CD4-positive, alpha-beta T cell treated with Interleukin-6 for 4 hours (primary cell): Measurements from ENCODE around the gene PRSS8.
A peak's percentile ranks its signal among the peaks of the same experiment; 100 is the strongest.
"Not testable (repeated sequence)": the region's sequence is repeated elsewhere in the genome, so short reads cannot be mapped to it uniquely, and the experiment has no call there.

ENCODE experiments used
- DNase-seq: peaks from one replicate; pipeline ENCODE4 v3.0.0-alpha.2; 2020; ENCODE audit warnings: mixed read lengths

The PRSS8 gene

DNA sequence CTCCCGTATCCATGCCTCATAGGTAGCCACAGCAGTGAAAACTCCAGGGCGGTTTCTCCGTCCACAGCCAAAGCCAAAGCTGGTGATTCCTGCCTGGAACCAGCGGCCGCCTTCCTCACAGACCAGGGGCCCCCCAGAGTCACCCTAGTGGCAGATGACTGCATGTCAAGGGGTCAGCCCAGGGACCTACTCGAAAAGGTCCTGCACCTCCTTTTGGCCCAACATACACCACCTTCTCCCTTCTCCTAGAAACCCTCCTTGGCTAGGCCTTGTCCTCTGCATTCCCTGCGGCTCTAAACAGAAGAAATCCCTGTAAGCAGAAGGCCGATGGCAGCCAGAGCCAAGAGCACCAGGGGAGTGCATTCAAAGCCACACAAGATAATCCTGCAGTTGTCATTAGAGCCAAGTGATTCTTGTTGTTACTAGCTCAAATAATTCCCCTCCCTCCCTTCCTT, 8.2 kb upstream of the PRSS8 start:
- no peak for DNase-seq

DNA sequence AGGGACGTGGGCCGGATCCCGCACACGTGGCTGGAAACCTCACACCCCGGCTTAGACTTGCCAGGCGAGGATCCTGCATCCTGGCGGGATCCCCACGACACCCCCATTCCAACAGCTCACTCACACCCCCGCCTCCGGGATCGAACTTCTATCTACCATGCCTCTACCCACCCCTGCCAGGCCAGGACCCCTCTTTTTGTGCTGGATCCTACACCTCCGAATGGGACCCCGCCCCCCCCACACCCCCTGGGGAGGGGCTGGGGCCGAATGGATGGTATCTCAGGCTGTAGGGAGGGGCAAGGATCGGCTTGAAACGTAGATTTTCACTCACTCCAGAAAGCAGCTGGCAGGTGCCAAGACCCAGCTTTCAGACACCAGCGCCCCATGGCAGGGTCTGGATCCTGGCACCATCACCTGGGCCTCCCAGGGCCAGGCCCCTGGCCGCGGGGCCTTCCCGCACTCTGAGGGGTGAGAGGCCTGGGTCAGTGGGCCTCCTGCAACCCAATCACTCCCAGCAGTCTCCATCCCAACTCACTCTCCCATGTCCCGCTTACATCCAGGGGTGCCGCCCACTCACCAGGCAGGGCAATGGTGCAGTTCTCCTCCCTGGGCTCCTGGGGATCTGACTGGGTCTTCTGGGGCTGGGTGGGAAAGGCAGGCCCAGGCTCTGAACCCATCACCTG, 7.6 kb upstream of the PRSS8 start:
- DNase-seq, result no peak

DNA sequence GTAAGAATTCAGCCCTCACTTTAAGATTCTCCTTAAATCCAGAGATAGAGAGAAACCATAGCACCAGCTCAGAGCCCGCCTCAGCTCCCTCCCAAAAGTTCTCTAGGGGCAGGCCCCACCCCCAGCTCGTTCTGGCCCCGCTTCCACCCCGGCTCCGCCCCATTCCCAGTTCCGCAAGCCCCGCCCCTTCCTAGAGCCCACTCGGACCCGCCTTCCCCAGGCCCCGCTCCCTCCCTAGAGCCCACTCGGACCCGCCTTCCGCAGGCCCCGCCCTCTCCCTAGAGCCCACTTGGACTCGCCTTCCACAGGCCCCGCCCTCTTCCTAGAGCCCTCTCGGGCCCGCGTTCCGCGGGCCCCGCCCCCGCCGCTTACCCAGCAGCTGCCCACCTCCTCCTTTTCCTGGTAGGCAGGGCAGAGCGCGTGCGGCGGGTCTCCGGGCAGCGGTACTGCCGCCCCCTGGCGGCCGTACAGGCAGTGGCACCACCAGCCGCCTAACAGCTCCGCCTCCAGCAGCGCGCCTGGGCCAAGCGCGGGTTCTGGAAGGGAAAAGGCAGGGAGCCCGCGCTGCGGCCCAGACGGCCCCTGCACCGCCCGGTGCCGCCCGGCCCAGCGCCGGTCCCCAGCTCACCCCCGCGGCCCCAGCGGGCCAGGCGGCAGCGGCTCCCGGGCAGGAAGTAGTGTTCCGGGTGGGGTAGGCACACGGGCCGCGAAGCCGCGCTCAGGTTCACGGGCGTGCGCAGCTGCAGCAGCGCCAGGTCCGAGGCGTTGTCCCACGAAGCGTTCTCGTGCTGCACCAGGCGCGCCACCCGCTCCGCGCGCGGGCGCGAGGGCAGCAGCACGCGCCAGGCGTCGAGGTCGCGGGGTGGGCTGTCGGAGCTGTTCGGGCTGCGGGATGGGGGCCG, 6.8 kb upstream of the PRSS8 start:
- DNase-seq, result peak; percentile 100

DNA sequence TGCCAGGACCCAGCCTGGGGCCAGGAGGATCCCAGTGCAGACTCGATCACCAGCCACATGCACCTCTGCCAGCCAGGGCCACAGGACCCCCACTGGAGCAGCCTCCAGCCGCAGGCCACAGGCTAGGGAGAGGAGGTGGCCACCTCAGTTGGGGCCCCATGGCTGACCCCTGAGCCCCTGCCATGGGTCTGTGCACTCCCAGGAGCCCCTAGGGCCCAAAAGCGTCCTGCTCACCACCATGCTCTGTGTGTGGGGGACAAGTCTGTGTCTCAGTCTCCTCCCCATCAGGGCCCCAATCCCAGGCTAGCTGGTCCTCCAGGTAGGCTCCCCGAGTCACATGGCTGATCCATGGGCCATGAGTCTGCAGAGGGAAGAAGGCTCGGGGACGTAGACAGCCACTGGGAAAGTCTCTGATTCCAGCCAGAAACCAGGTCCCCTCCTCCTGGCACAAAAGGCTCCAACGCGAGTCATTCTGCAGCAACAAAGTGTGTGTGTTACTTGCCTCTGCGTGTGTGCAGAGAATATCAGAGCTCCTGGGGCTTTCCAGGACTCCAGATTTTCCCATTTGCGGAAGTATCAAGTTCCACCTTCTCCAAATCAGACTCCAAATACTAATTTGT, 6.1 kb upstream of the PRSS8 start:
- DNase-seq, result no peak

DNA sequence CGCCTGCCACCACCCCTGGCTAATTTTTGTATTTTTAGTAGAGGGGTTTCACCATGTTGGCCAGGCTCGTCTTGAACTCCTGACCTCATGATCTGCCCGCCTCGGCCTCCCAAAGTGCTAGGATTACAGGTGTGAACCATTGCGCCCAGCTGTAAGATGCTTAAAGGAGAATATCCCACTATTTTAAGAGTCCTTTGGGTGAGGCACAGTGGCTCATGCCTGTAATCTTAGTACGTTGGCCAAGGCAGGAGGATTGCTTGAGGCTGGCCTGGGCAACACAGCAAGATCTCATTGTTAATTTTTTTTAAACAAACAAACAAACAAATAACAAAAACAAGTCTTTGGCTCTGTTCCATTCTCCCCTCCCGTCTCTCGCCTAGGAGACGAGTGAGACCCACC, 5.5 kb upstream of the PRSS8 start:
- DNase-seq, result not testable (repeated sequence)

DNA sequence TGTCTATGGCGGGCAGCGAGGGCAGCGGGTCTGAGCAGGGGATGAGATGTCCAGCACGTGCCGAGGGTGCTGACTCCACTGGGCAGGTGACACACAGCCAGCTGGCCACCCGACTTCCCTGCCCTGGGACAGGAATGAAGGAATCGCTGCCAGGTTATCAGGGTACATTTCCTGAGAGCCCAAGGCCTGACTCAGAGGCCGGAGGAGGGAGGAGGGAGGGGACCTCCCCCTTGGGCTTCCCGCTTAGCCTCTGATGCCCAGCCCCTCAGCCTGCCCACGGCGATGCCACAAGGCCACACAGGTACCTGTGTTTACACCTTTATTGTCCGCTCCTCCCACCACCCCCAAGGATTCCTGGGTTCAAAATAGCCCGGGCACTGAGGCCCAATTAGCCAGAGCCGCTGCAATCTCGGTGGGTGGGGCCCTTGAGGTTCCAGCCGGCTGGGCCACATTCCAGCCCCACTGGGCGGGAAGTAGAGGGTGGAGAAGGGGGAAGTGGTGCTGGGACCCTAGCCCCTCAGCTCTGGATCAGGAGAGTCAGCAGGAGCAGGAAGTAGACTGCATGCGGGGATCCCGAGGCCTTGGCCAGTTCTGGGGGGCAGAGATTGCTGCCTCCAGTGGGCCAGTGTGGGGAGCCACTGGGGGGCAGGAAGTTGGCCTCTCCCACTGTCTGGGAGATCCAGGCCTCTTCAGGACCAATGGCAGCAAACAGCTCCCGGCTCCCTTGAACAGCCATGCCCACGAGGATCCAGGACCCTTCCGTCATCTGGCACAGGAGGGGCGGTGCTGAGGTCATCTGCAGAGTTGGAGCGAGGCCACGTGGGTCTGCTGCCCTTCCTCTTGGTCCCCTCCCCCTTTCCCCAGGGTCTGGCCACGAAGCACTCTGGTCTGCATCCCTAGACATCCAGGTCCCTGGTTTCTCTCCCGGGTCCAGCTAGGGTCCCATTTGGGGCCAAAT, 3.4 kb upstream of the PRSS8 start:
- DNase-seq, result no peak

DNA sequence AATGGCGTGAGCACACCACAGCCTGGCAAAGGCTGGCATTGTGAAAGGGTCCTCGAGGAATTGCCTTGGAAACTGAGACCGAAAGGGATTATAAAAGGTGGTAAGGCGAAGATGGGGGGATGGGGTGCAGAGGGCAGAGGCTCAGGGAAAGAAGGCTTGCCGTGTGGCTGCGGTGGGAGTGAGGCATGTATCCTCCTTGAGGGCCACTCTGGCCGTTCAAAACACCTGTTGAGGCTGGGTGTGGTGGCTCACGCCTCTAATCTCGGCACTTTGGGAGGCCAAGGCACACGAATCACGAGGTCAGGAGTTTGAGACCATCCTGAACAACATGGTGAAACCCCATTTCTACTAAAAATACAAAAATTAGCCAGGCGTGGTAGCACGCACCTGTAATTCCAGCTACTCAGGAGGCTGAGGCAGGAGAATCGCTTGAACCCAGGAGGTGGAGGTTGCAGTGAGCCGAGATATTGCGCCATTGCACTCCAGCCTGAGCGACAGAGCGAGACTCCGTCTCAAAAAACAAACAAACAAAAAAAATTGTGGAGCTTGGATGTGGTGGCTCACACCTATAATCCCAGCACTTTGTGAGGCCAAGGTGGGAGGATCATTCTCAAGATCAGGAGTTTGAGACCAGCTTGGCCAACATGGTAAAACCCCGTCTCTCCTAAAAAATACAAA, 1.4 kb upstream of the PRSS8 start:
- not testable (repeated sequence) for DNase-seq

DNA sequence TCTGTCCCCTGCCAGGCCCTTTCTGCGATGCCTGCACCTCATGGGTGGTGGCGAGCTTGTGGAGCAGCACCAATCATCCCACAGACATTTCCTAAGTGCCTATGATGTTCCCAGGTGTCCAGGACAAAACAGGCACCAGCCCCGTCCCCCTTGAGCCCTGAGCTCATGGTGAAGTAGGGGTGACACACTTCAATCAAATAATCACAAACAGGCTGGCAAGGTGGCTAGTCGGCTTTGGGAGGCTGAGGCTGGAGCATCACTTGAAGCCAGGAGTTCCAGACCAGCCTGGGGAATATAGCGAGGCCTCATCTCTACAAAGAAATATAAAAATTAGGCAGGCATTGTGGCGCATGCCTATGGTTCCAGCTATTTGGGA, 748 bp upstream of the PRSS8 start:
- no peak for DNase-seq

DNA sequence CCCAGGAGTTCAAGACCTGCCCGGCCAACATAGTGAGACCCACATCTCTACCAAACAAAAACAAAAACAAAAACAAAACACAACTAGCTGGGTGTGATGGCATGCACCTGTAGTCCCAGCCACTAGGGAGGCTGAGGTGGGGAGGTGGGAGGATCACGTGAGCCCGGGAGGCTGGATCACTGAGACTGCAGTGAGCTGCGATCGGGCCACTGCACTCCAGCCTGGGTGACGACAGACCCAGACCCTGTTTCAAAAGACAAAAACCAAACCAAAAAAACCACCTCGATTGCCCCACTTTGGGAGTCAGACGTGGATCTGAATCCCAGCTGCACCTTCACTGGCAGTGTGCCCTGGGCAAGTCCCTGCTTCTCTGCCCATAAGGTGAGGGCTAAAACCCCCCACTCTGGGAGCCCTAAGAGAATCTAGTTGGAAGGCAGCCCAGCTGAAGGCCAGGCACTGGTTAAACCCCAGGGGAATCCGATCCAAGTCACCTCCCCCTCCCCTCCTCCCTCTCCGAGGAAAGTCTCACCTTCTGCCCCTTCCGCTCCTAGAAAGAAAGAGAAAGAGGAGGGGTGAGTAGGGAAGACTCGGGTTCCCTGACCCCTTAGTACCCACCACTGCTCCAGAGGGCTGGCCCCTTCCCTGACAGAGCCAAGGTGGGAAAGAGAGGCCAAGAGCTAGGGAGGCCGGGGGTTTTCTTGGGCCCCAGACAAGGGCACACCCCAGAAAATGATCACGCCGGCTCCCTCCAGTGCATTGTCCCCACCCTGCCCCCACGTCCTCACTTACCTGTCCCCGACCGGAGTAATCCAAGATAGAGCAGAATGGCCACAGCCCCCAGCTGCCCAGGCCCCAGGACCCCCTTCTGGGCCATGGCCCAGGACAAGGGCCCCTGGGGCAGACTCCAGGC, 647 bp downstream of the PRSS8 start:
- DNase-seq, result no peak

DNA sequence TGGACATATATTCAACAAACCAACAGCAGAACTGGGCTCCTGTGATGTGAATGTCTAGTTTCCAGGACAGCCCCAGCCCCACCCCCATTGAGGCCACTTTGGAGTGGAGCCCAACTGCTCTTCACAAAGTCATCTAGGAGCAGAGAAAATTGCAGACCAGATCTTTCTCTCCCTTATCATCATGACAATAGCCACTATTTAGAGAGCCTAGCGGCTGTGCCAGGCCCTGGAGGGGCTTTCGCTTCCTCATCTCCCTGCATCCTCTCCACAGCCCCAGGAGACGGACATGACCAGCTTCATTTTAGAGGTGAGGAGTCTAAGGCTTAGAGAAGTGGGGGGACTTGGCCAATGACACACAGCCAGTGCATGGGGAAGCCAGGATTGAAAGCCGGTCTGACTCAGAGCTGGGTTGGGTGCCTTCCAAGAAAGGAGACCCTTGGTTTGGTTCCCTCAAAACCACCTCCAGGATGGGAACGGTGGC, 1.4 kb downstream of the PRSS8 start:
- DNase-seq, result no peak

DNA sequence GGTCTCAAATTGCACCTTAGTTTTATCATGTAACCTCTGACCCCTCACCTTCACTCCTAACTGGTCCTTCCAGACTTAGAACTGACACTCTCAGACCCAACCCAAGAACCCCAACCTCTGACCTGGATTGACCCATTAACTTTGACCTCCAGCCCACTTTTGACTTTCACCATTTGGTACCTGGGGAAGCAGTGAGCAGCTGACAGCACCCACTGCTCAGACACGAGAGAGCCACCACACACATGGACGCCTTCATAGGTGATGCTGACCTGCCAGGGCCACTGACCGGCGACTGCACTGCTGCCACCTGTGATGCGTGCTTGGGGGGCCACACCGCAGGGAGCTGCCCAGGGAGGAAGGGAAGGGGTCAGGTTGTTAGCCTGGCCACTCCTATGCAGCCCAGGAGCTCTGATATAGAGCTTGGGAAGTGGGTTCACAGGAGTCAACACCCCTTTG, 2.5 kb downstream of the PRSS8 start:
- no peak for DNase-seq

DNA sequence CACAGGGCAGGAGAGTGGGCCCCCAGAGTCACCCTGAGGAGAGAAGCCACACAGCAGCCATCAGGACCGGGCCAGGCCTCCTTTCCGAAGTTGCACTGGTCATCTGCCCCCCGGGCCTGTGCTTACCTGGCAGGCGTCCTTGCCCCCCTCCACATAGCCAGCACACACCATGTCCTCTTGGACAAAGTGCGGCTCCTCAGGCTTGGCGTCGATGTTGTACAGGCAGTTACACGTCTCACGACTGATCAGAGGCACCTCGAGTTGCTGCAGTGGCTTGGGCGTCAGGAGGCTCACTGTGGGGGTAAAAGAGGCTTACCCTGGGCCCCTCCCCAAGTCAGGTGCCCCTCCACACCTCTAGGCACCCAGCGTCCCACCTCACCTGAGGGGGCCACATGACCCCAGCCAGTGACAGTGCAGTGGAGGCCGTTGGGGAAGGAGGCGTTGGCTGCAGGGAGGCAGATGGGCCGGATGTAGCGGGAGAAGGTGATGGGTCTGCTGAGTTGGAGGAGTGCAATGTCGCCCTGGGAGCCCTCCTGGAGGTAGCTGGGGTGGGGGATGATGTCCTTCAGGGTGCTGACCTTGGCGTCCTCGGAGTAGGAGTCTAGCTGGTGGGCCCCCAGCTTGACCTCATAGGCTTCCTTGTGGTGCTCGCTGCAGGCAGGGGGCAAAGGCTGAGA, 3.1 kb downstream of the PRSS8 start:
- no peak for DNase-seq

DNA sequence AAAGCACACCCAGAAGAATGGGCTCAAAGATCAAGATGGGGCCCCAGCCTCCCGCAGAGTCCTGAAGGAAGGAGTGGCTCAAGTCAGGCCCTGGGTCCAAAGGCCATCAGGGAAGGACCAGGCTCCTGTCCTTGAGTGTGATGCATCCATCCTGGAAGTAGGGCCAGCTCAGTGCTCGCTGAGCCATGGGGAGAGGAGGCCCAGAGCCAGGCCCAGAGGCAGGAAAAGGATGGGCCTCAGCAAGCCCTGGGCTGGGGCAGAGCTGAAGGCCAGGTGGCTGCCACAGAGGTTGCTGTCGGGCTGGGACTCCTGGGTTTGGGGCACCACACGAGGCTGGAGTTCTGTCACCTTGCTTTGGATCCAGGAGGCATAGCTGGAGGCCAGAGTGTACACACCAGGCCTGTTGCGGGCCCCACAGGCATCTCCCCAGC, 3.7 kb downstream of the PRSS8 start:
- no peak for DNase-seq

DNA sequence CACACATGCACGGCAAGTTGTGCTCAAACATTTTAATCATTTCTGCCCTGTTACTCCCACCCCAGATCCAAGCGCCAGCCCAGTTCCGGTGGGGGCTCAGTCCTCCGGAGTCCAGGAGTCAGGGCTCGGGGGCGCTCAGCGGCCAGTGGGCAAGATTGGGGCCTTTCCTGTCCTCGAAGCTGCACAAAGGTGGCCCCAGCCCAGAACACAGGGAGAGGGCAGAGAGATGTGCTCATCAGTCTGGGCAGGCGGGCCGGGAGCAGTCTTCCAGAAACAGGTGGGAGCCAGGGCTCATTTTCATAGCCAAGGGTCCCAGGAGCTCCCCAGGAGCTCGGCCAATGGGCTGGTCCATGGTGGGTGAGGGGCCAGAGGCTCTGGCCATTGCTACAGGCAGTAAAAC, 4.1 kb downstream of the PRSS8 start:
- no peak for DNase-seq

DNA sequence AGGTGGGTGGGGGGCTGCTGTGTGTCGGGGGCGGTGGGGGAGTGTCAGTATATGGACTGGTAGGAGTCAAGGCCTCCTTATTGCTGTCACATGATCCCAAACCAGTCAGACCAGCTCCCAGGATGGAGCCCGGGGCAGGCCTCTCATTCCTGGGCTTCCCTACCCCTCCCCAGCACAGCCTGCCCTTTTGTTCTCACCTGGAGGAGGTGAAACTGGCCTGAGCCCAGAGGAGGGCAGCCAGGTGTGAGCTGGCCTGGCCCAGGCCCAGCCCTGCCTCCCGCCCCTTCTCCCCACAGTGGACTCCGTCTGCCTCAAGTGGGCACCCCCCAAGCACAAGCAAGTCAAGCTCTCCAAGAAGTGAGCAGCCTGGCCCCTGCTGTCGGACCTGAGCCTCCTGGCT, 4.6 kb downstream of the PRSS8 start:
- no peak for DNase-seq

DNA sequence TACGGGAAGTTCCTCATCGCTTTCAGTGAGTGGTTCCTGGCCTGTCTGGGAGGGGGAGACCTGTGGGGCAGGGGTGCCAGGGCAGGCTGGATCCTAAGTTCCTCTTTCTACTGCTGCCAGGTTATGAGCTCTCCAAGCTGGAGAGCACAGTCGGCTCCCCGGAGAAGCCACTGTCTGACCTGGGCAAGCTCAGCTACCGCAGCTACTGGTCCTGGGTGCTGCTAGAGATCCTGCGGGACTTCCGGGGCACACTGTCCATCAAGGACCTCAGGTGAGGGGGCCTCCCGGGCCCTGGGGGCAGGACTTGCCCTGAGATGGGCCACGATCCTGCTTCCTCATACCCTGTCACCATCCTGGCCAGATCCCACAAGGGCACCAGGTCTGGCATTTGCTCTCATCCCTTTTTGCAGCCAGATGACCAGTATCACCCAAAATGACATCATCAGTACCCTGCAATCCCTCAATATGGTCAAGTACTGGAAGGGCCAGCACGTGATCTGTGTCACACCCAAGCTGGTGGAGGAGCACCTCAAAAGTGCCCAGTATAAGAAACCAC, 5.1 kb downstream of the PRSS8 start:
- DNase-seq, result no peak

DNA sequence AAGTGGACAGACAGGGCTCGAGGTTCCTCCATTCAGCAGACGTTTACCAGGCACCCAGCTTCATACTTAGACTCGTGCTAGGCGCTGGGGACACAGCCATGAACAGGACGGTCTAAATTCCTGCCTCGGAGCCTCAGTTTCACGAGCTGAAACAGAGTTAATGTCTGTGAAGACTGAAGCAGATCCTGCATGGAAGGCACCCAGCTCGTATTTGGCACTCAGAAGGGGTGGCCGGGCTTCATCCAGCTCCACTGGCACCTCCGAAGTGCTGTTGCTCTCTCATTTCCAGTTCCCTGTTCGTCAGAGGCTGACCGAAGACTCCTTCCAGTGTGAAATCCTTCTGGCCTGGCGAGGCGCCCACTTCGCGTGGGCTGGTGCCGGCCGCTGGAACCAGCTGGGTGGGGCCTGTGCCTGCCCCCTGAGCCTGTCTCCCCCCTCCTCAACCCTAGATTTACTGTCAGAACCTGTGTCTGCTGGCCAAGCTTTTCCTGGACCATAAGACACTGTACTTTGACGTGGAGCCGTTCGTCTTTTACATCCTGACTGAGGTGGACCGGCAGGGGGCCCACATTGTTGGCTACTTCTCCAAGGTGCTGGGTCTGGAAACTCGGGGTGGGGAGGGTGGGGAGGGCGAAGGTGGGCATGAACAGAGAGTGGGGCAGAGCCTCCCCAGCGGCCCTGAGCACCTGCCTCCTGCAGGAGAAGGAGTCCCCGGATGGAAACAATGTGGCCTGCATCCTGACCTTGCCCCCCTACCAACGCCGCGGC, 5.8 kb downstream of the PRSS8 start:
- no peak for DNase-seq

DNA sequence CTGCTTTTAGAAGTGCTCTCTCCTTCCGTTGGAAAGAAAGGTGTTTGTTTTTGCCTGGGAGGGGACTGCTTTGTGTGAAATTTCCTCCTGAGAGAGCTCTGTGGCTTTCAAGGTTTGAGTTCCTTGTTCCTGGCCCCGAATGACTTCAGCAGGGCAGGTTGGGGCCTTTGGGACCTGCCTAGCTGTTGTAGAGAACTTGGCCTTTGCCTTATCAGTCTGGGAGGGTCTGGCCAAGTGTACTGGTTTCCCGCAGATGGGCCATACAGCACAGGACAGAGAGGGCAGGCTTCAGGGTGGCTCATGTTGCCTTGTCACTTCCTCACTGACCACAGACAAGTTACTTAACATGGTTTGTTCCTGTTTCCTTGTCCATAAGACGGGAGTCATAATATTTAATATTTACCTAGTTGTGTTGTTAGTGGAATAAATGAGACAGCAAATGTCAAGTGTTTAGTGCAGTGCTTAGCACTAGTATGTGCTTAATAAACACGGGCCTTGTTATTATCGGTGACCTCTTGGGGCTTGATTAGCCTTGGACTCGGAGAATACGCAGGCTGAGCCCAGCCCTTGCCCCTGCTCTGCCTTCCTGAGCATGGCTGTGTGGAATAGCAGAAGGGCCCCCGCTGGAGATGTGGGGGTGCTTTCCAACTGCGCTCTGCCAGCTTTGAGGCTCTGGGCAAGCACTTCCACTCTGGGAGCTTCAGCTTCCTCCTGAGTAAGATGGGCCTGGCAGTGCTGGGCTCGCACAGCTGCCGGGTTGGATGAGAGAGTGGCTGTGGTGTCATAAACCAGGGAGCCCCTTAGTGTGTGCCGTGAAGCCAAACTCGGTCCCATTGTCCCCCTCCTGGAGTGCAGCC, 6.6 kb downstream of the PRSS8 start:
- DNase-seq, result no peak
